HCT116 (cell line): ENCODE measurements around the gene PATL1. TPM values are rescaled to one million over a fixed set of nuclear protein-coding genes. Genes with fewer than 3 reads are reported as not detected.

Source experiments
- ATAC-seq: fragments of 200-7000 bp; cut with Tn5 transposase; 2 replicates; pipeline ENCODE4 v1.9.1; 2020; ENCODE audit warnings: mild to moderate bottlenecking, moderate library complexity
- BruUV-seq: library from RNA; stranded (reverse); fragments of 400-500 nt; replicated peaks from 2 replicates; lab custom pipeline; 2021; lab: Mats Ljungman, UMichigan
- CTCF ChIA-PET: fragments of 300-600 bp; sonication (Branson Sonifier 250); formaldehyde crosslinking; loops from one replicate; lab custom pipeline; 2021; ENCODE audit warnings: antibody characterized with exemption; lab: Charles Lee
- POLR2A ChIA-PET: fragments of 300-600, 350-600 bp; sonication (Branson Sonifier 250); formaldehyde crosslinking; loops from one replicate; lab custom pipeline; 2021; ENCODE audit warnings: antibody characterized with exemption; lab: Charles Lee
- RAD21 ChIA-PET, 2 experiments: fragments of 300-600 bp; sonication (Branson Sonifier 250); formaldehyde crosslinking; loops; one replicate each; lab custom pipeline; 2023; ENCODE audit warnings: low total read pairs in 2 of 2; ENCODE audit not compliant: uncharacterized antibody in 2 of 2, unreplicated experiment in 2 of 2, low non-redundant PET in 1 of 2; lab: Charles Lee
- DNase-seq: peaks from one replicate; pipeline ENCODE4 v3.0.0-alpha.2; 2010; ENCODE audit warnings: low read depth, low spot score
- H2AFZ ChIP-seq: fragments of 200-600 bp; shearing (Covaris generic), sonication (generic); 2 replicates; pipeline ENCODE4 v1.6.1; 2017; ENCODE audit warnings: low read depth, mixed run types, mixed read lengths, antibody characterized with exemption, low read length; ENCODE audit not compliant: poor library complexity, severe bottlenecking
- H3K27ac ChIP-seq: 2 replicates; pipeline ENCODE4 v1.5.1; 2012; ENCODE audit warnings: low read depth, low read length
- H3K27me3 ChIP-seq: fragments of 200-600 bp; sonication (generic); 2 replicates; pipeline ENCODE4 v1.6.1; 2016; ENCODE audit warnings: mixed run types, low read length, mixed read lengths; ENCODE audit not compliant: insufficient read depth
- H3K36me3 ChIP-seq, 2 experiments: fragments of 200-500 bp in 1 of 2; fragments of 200-600 bp in 1 of 2; sonication (Bioruptor generic) in 1 of 2; sonication (generic) in 1 of 2; 2 replicates each; pipeline versions ENCODE4 v1.5.1 to v1.6.1; 2014 to 2016; ENCODE audit warnings: low read length in 2 of 2, inconsistent platforms in 1 of 2, mixed read lengths in 1 of 2, mixed run types in 1 of 2; ENCODE audit not compliant: insufficient read depth in 2 of 2, control insufficient read depth in 1 of 2
- H3K4me1 ChIP-seq, 2 experiments: fragments of 200-600 bp in 1 of 2; sonication (generic) in 1 of 2; 2 replicates each; pipeline versions ENCODE4 v1.5.1 to v1.6.1; 2012 to 2017; ENCODE audit warnings: low read length in 2 of 2, inconsistent platforms in 1 of 2, mild to moderate bottlenecking in 1 of 2, mixed read lengths in 1 of 2, mixed run types in 1 of 2, moderate library complexity in 1 of 2; ENCODE audit not compliant: insufficient read depth in 2 of 2, control insufficient read depth in 1 of 2
- H3K4me2 ChIP-seq: fragments of 200-600 bp; sonication (generic); 2 replicates; pipeline ENCODE4 v1.6.1; 2017; ENCODE audit warnings: mixed run types, low read length, mixed read lengths
- H3K4me3 ChIP-seq, 2 experiments: fragments of 200-600 bp in 1 of 2; sonication (generic) in 1 of 2; replicated peaks in 1 of 2; 2 replicates each; pipeline ENCODE4 v1.5.1; 2011 to 2016; ENCODE audit warnings: low read length in 2 of 2, control low read depth in 1 of 2, low read depth in 1 of 2, mild to moderate bottlenecking in 1 of 2, mixed read lengths in 1 of 2, mixed run types in 1 of 2
- H3K79me2 ChIP-seq: fragments of 200-600 bp; sonication (generic); 2 replicates; pipeline ENCODE4 v1.6.1; 2017; ENCODE audit warnings: mild to moderate bottlenecking, mixed run types, low read length, moderate library complexity, mixed read lengths; ENCODE audit not compliant: insufficient read depth
- H3K9ac ChIP-seq: fragments of 200-600 bp; sonication (generic); 2 replicates; pipeline ENCODE4 v1.6.1; 2016; ENCODE audit warnings: low read length, mixed read lengths
- H3K9me2 ChIP-seq: fragments of 200-600 bp; sonication (generic), shearing (Covaris generic); 2 replicates; pipeline ENCODE4 v1.6.1; 2017; ENCODE audit warnings: mixed run types, mild to moderate bottlenecking, moderate library complexity; ENCODE audit not compliant: insufficient read depth
- H3K9me3 ChIP-seq, 2 experiments: fragments of 200-500 bp in 1 of 2; fragments of 200-600 bp in 1 of 2; sonication (Bioruptor generic) in 1 of 2; sonication (generic) in 1 of 2; 2 replicates each; pipeline ENCODE4 v1.6.1; 2014 to 2017; ENCODE audit warnings: low read length in 2 of 2, mixed read lengths in 2 of 2, inconsistent platforms in 1 of 2, low read depth in 1 of 2, mild to moderate bottlenecking in 1 of 2, mixed run types in 1 of 2, moderate library complexity in 1 of 2; ENCODE audit not compliant: control insufficient read depth in 1 of 2, insufficient read depth in 1 of 2
- H4K20me1 ChIP-seq: fragments of 200-600 bp; sonication (generic), shearing (Covaris generic); 2 replicates; pipeline ENCODE4 v1.6.1; 2017; ENCODE audit warnings: mixed run types, mild to moderate bottlenecking, moderate library complexity; ENCODE audit not compliant: insufficient read depth
- CBX3 ChIP-seq: IDR thresholded peaks from 2 replicates; pipeline ENCODE4 v1.6.1; 2012; ENCODE audit warnings: low read depth
- EZH2phosphoT487 ChIP-seq: fragments of 200-600 bp; IDR thresholded peaks from 2 replicates; pipeline ENCODE4 v1.6.1; 2018; ENCODE audit warnings: antibody characterized with exemption, borderline replicate concordance
- POLR2A ChIP-seq: IDR thresholded peaks from 2 replicates; pipeline ENCODE4 v1.7.0; 2011; ENCODE audit warnings: borderline replicate concordance; ENCODE audit not compliant: insufficient read depth, insufficient read length; ENCODE audit errors: extremely low read depth
- POLR2AphosphoS5 ChIP-seq: IDR thresholded peaks from 2 replicates; pipeline ENCODE4 v1.6.1; 2011; ENCODE audit warnings: mild to moderate bottlenecking, low read depth, low read length, moderate library complexity
- RAD21 ChIP-seq: IDR thresholded peaks from 2 replicates; pipeline ENCODE4 v1.6.1; 2012; ENCODE audit warnings: low read depth, mild to moderate bottlenecking
- SIN3A ChIP-seq: IDR thresholded peaks from 2 replicates; pipeline ENCODE4 v1.6.1; 2012; ENCODE audit warnings: low read depth
- SP1 ChIP-seq: IDR thresholded peaks from 2 replicates; pipeline ENCODE4 v1.6.1; 2012; ENCODE audit warnings: low read depth
- TCF7L2 ChIP-seq: IDR thresholded peaks from 2 replicates; pipeline ENCODE4 v1.7.0; 2011; ENCODE audit warnings: borderline replicate concordance, inconsistent platforms; ENCODE audit not compliant: insufficient read depth, insufficient read length; ENCODE audit errors: extremely low read depth
- YY1 ChIP-seq: IDR thresholded peaks from 2 replicates; pipeline ENCODE4 v1.6.1; 2011; ENCODE audit warnings: low read length, low read depth, moderate library complexity, mild to moderate bottlenecking; ENCODE audit not compliant: insufficient replicate concordance; ENCODE audit errors: extremely low read depth
- ZNF274 ChIP-seq: fragments of 200-500 bp; sonication (Bioruptor generic); IDR thresholded peaks from 2 replicates; pipeline ENCODE4 v1.6.1; 2014; ENCODE audit warnings: mild to moderate bottlenecking, low read depth, low read length, inconsistent platforms
- intact Hi-C: fragments of 100-400 bp; cut with micrococcal nuclease; formaldehyde crosslinking; loops from 2 replicates; pipeline ENCODE4 v1.10.0; 2022
- total RNA-seq: library from RNA; stranded (reverse); gene quantifications from one replicate; pipeline ENCODE4 v1.2.1, GENCODE V29; 2021; ENCODE audit not compliant: unreplicated experiment
- TF ChIP-seq, protein P1 (sequence below): IDR thresholded peaks from 2 replicates; pipeline ENCODE4 v1.6.1; 2012
- TF ChIP-seq, protein P2 (sequence below): IDR thresholded peaks from 2 replicates; pipeline ENCODE4 v1.6.1; 2011; ENCODE audit warnings: mild to moderate bottlenecking, low read length, moderate library complexity; ENCODE audit not compliant: insufficient replicate concordance; ENCODE audit errors: extremely low read depth
- TF ChIP-seq, protein P3 (sequence below), 3 experiments: fragments of 200-600 bp in 1 of 3; sonication (generic) in 1 of 3; IDR thresholded peaks in 2 of 3; conservative IDR thresholded peaks in 1 of 3; 2 replicates each; pipeline ENCODE4 v1.5.1; 2012 to 2017; ENCODE audit warnings: low read depth in 2 of 3, low read length in 2 of 3, antibody characterized with exemption in 1 of 3, borderline replicate concordance in 1 of 3, control low read depth in 1 of 3, mild to moderate bottlenecking in 1 of 3, mixed read lengths in 1 of 3, mixed run types in 1 of 3, moderate library complexity in 1 of 3; ENCODE audit not compliant: insufficient read depth in 1 of 3
- TF ChIP-seq, protein P4 (sequence below): IDR thresholded peaks from 2 replicates; pipeline ENCODE4 v1.6.1; 2012; ENCODE audit warnings: low read depth
- TF ChIP-seq, protein P5 (sequence below): IDR thresholded peaks from 2 replicates; pipeline ENCODE4 v1.6.1; 2012

PATL1 gene
- total RNA-seq, 1 experiment from 2014 or later: 37.6 TPM

DNA sequence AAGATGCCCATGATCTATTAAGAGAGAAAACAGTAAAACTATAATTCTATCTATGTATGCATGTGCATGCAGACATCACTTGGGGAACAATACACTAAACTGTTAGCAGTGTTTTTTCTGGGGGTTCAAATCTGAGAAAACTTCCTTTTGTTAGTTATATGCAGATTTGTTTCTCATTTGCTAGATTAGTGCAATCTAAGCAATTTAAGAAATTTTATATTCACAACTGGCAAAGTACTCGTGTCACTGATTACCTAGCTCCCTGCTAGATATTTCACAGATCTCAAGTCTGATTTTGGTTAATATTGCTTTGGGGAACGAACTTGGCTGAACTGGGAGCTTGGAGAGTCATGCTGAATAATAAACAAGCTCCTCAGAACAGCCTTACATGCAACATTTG lies 38.3 kb downstream of the PATL1 start:
- intact Hi-C loops: no loop called here
- no peak overlapping the region for H3K9ac ChIP-seq
- DNase-seq: no peak
- H3K4me1 ChIP-seq: no peaks in the 10 kb centered on the region
- ATAC-seq: no peak
- H3K36me3 ChIP-seq: peaks cover 0 to under 1% of the 10 kb centered on the region in 2 experiments; a peak in 2 of 4 replicates
- BruUV-seq: no TSS peak
- ChIA-PET CTCF (no interaction called here), RAD21 (no interaction called here), POLR2A (no interaction called here)
- no peaks in the 10 kb centered on the region for H3K9me3 ChIP-seq
- H3K27me3 ChIP-seq: no peaks in the 10 kb centered on the region
- TF ChIP-seq RAD21 (no peak), POLR2AphosphoS5 (no peak), ZNF274 (no peak), POLR2A (no peak), EZH2phosphoT487 (no peak), CBX3 (no peak), SP1 (no peak), TCF7L2 (no peak), YY1 (no peak), SIN3A (no peak)
- TF ChIP-seq, protein P1, sequence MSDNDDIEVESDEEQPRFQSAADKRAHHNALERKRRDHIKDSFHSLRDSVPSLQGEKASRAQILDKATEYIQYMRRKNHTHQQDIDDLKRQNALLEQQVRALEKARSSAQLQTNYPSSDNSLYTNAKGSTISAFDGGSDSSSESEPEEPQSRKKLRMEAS: no peak
- TF ChIP-seq, protein P2, sequence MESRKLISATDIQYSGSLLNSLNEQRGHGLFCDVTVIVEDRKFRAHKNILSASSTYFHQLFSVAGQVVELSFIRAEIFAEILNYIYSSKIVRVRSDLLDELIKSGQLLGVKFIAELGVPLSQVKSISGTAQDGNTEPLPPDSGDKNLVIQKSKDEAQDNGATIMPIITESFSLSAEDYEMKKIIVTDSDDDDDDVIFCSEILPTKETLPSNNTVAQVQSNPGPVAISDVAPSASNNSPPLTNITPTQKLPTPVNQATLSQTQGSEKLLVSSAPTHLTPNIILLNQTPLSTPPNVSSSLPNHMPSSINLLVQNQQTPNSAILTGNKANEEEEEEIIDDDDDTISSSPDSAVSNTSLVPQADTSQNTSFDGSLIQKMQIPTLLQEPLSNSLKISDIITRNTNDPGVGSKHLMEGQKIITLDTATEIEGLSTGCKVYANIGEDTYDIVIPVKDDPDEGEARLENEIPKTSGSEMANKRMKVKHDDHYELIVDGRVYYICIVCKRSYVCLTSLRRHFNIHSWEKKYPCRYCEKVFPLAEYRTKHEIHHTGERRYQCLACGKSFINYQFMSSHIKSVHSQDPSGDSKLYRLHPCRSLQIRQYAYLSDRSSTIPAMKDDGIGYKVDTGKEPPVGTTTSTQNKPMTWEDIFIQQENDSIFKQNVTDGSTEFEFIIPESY: no peak
- TF ChIP-seq, protein P3, sequence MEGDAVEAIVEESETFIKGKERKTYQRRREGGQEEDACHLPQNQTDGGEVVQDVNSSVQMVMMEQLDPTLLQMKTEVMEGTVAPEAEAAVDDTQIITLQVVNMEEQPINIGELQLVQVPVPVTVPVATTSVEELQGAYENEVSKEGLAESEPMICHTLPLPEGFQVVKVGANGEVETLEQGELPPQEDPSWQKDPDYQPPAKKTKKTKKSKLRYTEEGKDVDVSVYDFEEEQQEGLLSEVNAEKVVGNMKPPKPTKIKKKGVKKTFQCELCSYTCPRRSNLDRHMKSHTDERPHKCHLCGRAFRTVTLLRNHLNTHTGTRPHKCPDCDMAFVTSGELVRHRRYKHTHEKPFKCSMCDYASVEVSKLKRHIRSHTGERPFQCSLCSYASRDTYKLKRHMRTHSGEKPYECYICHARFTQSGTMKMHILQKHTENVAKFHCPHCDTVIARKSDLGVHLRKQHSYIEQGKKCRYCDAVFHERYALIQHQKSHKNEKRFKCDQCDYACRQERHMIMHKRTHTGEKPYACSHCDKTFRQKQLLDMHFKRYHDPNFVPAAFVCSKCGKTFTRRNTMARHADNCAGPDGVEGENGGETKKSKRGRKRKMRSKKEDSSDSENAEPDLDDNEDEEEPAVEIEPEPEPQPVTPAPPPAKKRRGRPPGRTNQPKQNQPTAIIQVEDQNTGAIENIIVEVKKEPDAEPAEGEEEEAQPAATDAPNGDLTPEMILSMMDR (IDR thresholded peaks at IDR 0.05 in 2 of 3, conservative IDR thresholded peaks at IDR 0.05 in 1 of 3; ENCODE audit: borderline replicate concordance in 1 of 3, insufficient read depth in 1 of 3, low read depth in 2 of 3, low read length in 2 of 3): no peak
- TF ChIP-seq, protein P4, sequence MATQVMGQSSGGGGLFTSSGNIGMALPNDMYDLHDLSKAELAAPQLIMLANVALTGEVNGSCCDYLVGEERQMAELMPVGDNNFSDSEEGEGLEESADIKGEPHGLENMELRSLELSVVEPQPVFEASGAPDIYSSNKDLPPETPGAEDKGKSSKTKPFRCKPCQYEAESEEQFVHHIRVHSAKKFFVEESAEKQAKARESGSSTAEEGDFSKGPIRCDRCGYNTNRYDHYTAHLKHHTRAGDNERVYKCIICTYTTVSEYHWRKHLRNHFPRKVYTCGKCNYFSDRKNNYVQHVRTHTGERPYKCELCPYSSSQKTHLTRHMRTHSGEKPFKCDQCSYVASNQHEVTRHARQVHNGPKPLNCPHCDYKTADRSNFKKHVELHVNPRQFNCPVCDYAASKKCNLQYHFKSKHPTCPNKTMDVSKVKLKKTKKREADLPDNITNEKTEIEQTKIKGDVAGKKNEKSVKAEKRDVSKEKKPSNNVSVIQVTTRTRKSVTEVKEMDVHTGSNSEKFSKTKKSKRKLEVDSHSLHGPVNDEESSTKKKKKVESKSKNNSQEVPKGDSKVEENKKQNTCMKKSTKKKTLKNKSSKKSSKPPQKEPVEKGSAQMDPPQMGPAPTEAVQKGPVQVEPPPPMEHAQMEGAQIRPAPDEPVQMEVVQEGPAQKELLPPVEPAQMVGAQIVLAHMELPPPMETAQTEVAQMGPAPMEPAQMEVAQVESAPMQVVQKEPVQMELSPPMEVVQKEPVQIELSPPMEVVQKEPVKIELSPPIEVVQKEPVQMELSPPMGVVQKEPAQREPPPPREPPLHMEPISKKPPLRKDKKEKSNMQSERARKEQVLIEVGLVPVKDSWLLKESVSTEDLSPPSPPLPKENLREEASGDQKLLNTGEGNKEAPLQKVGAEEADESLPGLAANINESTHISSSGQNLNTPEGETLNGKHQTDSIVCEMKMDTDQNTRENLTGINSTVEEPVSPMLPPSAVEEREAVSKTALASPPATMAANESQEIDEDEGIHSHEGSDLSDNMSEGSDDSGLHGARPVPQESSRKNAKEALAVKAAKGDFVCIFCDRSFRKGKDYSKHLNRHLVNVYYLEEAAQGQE: no peak
- TF ChIP-seq, protein P5, sequence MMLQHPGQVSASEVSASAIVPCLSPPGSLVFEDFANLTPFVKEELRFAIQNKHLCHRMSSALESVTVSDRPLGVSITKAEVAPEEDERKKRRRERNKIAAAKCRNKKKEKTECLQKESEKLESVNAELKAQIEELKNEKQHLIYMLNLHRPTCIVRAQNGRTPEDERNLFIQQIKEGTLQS: no peak
- no peak overlapping the region for H3K4me3 ChIP-seq
- H2AFZ ChIP-seq: no peak overlapping the region
- no peaks in the 10 kb centered on the region for H3K9me2 ChIP-seq
- no peak overlapping the region for H3K27ac ChIP-seq
- no peaks in the 10 kb centered on the region for H4K20me1 ChIP-seq
- no peak overlapping the region for H3K4me2 ChIP-seq
- H3K79me2 ChIP-seq: no peaks in the 10 kb centered on the region
